Measurements from ENCODE around the gene CEMIP. TPM values are rescaled to one million over a fixed set of nuclear protein-coding genes. Genes with fewer than 3 reads are reported as not detected.

The CEMIP gene
- total RNA-seq, 2 donors from 2014 or later: 1.1 to 1.2 TPM

DNA sequence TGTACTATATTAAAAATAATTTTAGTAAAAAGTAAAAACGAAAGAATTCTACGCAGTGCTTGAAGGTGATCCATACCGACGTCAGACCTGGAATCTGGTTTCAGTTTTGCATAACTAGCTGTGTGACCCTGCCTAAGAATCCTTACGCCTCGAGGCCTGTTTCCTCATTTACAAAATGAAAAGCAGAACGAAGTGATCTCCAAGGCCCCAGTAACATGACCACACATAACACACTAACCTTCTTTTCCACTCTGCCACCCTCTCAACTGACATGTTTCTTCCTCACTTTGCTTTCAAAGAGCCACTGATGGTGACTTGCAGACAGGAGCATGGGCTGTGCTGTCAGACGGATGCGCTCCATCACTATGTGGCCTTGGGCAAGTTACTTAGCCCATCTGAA, 205.7 kb downstream of the CEMIP start:
- no peak overlapping the region for H3K27ac ChIP-seq
- DNase-seq (ENCODE audit: low spot score): no peak
- H3K27me3 ChIP-seq (replicated peaks; ENCODE audit: insufficient read depth): no peaks in the 10 kb centered on the region
- no peaks in the 10 kb centered on the region for H3K9me3 ChIP-seq
- no peak overlapping the region for H3K4me3 ChIP-seq
- peaks cover 17 to 20% of the 10 kb centered on the region in 2 donors for H3K4me1 ChIP-seq (ENCODE audit: control insufficient read depth in 1 of 2, low read depth in 2 of 2)
- TF ChIP-seq, protein P1, sequence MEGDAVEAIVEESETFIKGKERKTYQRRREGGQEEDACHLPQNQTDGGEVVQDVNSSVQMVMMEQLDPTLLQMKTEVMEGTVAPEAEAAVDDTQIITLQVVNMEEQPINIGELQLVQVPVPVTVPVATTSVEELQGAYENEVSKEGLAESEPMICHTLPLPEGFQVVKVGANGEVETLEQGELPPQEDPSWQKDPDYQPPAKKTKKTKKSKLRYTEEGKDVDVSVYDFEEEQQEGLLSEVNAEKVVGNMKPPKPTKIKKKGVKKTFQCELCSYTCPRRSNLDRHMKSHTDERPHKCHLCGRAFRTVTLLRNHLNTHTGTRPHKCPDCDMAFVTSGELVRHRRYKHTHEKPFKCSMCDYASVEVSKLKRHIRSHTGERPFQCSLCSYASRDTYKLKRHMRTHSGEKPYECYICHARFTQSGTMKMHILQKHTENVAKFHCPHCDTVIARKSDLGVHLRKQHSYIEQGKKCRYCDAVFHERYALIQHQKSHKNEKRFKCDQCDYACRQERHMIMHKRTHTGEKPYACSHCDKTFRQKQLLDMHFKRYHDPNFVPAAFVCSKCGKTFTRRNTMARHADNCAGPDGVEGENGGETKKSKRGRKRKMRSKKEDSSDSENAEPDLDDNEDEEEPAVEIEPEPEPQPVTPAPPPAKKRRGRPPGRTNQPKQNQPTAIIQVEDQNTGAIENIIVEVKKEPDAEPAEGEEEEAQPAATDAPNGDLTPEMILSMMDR (IDR thresholded peaks at IDR 0.05): no peak
- no peaks in the 10 kb centered on the region for H3K36me3 ChIP-seq
- ATAC-seq (ENCODE audit: insufficient number of reproducible peaks, low FRiP score, low read depth): no peak

DNA sequence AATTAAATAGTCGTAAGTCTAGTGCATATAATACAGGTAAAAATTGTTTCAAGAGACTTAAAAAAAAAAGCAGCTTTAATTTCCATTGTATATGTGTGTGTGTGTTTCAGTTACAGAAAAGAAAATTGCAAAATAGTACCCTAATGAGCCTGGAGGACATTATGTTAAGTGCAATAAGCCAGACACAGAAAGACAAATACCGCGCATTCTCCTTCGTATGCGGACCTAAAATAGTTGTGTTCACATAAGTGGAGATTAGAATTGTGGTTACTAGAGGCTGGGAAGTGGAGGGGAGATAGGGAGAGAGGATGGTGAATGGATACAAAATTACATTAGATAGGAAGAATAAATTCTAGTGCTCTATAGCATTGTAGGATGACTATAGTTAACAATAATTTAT, 206.8 kb downstream of the CEMIP start:
- Histone ChIP-seq H3K9me3 (no peaks in the 10 kb centered on the region), H3K4me1 (ENCODE audit: control insufficient read depth in 1 of 2, low read depth in 2 of 2) (peaks cover 23 to 30% of the 10 kb centered on the region in 2 donors), H3K27ac (no peak overlapping the region), H3K4me3 (no peak overlapping the region), H3K36me3 (no peaks in the 10 kb centered on the region), H3K27me3 (replicated peaks; ENCODE audit: insufficient read depth) (no peaks in the 10 kb centered on the region)
- TF ChIP-seq, protein P1 (IDR thresholded peaks at IDR 0.05): no peak
- DNase-seq (ENCODE audit: low spot score) (no peak), ATAC-seq (ENCODE audit: insufficient number of reproducible peaks, low FRiP score, low read depth) (no peak)

DNA sequence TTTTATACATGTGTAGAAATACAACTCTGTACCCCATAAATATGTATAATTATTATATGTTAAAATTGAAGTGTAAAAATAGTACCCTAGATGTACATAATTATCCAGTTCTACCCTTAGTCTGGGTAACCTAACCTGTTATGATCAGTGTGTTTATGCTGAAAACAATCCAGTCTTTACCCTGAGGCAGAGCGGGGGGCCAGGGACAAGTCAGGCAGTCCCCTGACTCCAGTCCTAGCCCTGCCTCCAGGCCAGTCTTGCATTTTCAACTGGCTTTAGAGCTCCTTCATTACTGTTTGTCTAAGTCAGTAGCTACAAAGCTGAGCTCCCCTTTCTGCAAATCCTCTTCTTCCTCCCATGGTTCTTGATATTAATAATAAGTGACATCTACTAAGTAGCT, 207.3 kb downstream of the CEMIP start:
- Histone ChIP-seq H3K9me3 (no peaks in the 10 kb centered on the region), H3K27ac (no peak overlapping the region), H3K4me3 (no peak overlapping the region), H3K36me3 (no peaks in the 10 kb centered on the region), H3K27me3 (replicated peaks; ENCODE audit: insufficient read depth) (no peaks in the 10 kb centered on the region), H3K4me1 (ENCODE audit: control insufficient read depth in 1 of 2, low read depth in 2 of 2) (peaks cover 23 to 35% of the 10 kb centered on the region in 2 donors)
- ATAC-seq (ENCODE audit: insufficient number of reproducible peaks, low FRiP score, low read depth) (no peak), DNase-seq (ENCODE audit: low spot score) (no peak)
- TF ChIP-seq, protein P1 (IDR thresholded peaks at IDR 0.05): no peak

DNA sequence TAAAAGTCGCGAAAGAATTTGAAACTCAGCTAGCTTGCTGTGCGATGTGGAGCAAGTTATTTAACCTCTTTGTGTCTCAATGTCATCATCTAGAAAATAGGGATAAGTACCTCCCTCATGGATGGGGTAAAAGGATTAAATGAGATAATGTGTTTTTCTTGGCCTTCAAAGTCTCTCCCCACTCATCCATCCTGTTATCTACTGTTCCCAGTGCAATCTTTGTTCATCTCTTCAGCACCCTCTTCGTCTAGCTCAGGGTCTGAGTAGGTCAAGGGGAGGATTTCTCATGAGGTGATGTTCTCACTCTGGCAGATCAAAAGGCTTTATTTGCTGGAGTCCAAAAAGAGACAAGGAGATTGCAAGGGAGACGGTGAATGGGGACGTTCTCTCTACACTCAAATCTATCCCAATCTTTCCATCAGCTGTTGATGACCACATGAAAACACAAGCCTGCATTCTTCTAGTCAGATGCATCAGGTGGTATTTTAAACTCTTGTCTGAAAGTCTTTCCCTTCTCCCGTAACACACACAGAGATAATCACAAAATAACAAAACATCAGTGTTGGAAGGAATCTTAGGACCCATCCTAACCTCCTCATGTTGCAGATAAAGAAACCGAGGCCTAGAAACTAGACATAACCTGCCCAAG, 209.1 kb downstream of the CEMIP start:
- H3K9me3 ChIP-seq: no peaks in the 10 kb centered on the region
- TF ChIP-seq, protein P1 (IDR thresholded peaks at IDR 0.05): no peak
- H3K36me3 ChIP-seq: no peaks in the 10 kb centered on the region
- no peak overlapping the region for H3K27ac ChIP-seq
- no peak for DNase-seq (ENCODE audit: low spot score)
- no peaks in the 10 kb centered on the region for H3K27me3 ChIP-seq (replicated peaks; ENCODE audit: insufficient read depth)
- ATAC-seq (ENCODE audit: insufficient number of reproducible peaks, low FRiP score, low read depth): no peak
- H3K4me1 ChIP-seq (ENCODE audit: control insufficient read depth in 1 of 2, low read depth in 2 of 2): peaks cover 23 to 35% of the 10 kb centered on the region in 2 donors
- H3K4me3 ChIP-seq: peak overlapping the region; percentile 76

DNA sequence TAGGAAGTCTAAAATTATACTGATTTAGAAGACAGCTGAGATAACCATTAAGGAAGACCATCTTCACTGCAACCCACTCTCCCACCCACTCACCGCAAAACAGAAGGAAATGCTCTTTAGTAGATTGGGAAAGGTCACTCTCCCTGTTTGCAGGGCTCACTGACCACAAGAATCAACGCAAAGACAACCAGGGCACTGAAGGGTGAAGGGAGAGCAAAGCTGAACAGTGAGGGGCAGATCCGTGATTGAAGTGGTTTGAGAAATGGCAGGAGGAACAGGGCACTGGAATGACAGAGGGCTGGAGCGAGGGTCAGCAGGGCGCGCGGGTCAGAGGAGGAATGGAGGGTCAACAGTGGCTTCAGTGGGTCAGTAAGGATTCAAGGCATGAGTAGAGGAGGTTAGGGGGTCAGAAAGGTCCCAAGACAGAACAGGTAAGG, 209.9 kb downstream of the CEMIP start:
- ATAC-seq (ENCODE audit: insufficient number of reproducible peaks, low FRiP score, low read depth): no peak

More for the DNA sequence above, 209.9 kb downstream of the CEMIP start:
- Histone ChIP-seq H3K27ac (peak overlapping the region; percentile 82 to 97), H3K36me3 (no peaks in the 10 kb centered on the region), H3K4me1 (ENCODE audit: control insufficient read depth in 1 of 2, low read depth in 2 of 2) (peaks cover 23 to 35% of the 10 kb centered on the region in 2 donors), H3K9me3 (no peaks in the 10 kb centered on the region), H3K4me3 (peak overlapping the region; percentile 76), H3K27me3 (replicated peaks; ENCODE audit: insufficient read depth) (no peaks in the 10 kb centered on the region)
- no peak for DNase-seq (ENCODE audit: low spot score)
- TF ChIP-seq, protein P1 (IDR thresholded peaks at IDR 0.05): no peak

Measured in thoracic aorta (tissue), 2 donors.